Measurements from ENCODE around the gene NPAS3. TPM values are rescaled to one million over a fixed set of nuclear protein-coding genes. Genes with fewer than 3 reads are reported as not detected.

NPAS3 gene
- total RNA-seq, 1 donor from 2014 or later, result 5.2 TPM

- Mint-ChIP-seq H3K36me3 (no peaks in the 10 kb centered on the region), H3K27me3 (ENCODE audit: low read depth) (no peaks in the 10 kb centered on the region), H3K4me1 (peaks cover 34% of the 10 kb centered on the region), H3K27ac (no peak overlapping the region), H3K4me3 (no peak overlapping the region), H3K9me3 (no peaks in the 10 kb centered on the region)
- no peak for DNase-seq (ENCODE audit: low spot score in 2 of 2, unreplicated experiment in 2 of 2)
- TF ChIP-seq, protein P1, sequence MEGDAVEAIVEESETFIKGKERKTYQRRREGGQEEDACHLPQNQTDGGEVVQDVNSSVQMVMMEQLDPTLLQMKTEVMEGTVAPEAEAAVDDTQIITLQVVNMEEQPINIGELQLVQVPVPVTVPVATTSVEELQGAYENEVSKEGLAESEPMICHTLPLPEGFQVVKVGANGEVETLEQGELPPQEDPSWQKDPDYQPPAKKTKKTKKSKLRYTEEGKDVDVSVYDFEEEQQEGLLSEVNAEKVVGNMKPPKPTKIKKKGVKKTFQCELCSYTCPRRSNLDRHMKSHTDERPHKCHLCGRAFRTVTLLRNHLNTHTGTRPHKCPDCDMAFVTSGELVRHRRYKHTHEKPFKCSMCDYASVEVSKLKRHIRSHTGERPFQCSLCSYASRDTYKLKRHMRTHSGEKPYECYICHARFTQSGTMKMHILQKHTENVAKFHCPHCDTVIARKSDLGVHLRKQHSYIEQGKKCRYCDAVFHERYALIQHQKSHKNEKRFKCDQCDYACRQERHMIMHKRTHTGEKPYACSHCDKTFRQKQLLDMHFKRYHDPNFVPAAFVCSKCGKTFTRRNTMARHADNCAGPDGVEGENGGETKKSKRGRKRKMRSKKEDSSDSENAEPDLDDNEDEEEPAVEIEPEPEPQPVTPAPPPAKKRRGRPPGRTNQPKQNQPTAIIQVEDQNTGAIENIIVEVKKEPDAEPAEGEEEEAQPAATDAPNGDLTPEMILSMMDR (IDR thresholded peaks at IDR 0.05; ENCODE audit: unreplicated experiment), result no peak
Observed at GRCh38 chr14:33357225-33358010, 418.7 kb downstream of the NPAS3 start.

DNA sequence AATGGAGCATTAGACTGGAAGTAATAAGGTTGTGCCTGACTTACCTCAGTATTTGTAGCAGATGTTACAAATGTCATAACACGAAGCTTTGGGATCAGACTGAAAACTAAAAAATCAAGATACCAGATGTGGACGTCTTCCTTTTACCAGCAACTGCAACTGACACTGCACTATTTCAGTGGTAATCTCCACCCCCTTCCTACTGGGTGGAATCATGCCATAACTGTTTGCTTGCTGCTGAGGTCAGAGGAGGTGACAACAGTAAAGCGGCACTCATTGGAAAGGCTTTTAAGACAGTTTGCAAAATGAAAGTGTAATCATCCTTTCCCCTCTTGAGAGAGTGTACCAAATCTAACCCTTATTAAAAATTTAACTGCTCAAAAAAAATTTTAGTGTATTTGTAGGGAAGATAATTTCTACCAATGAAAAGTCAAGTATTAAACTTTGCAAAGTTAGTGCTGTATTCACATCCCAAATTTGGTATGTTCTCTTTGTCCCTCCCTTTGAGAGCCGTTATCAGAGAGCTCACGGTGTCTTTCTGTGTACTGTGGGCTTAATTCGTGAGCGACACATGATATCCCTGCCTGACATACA lies 420.7 kb downstream of the NPAS3 start:
- Mint-ChIP-seq H3K9me3 (no peaks in the 10 kb centered on the region), H3K27me3 (ENCODE audit: low read depth) (no peaks in the 10 kb centered on the region), H3K27ac (no peak overlapping the region), H3K4me1 (peaks cover 20% of the 10 kb centered on the region), H3K4me3 (no peak overlapping the region), H3K36me3 (no peaks in the 10 kb centered on the region)
- TF ChIP-seq, protein P1 (IDR thresholded peaks at IDR 0.05; ENCODE audit: unreplicated experiment), result no peak
- DNase-seq (ENCODE audit: low spot score in 2 of 2, unreplicated experiment in 2 of 2), result no peak

DNA sequence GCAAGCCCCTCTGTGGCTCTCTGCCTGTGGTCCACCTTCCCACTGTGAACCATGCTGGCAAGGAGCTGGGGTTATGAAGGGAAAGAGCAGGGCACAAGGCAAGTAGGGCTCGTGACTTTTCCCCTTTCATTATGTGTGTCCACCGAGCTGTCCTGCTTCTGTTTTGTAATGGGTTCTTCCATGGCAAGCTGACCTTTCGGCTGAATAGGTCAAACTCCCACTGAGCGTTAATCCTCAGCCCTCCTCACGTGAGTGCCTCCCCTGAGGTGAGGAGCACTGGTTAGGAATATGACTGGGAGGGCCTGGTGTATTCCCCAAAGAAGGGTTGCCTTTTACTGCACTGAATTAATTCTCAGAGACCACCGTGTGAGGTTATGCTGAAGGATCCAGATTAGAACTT lies 424.3 kb downstream of the NPAS3 start:
- H3K36me3 Mint-ChIP-seq, result no peaks in the 10 kb centered on the region
- H3K4me1 Mint-ChIP-seq, result peaks cover 14% of the 10 kb centered on the region
- no peaks in the 10 kb centered on the region for H3K9me3 Mint-ChIP-seq
- DNase-seq (ENCODE audit: low spot score in 2 of 2, unreplicated experiment in 2 of 2), result no peak
- H3K4me3 Mint-ChIP-seq, result no peak overlapping the region
- H3K27ac Mint-ChIP-seq, result no peak overlapping the region
- TF ChIP-seq, protein P1 (IDR thresholded peaks at IDR 0.05; ENCODE audit: unreplicated experiment), result no peak
- H3K27me3 Mint-ChIP-seq (ENCODE audit: low read depth), result no peaks in the 10 kb centered on the region

DNA sequence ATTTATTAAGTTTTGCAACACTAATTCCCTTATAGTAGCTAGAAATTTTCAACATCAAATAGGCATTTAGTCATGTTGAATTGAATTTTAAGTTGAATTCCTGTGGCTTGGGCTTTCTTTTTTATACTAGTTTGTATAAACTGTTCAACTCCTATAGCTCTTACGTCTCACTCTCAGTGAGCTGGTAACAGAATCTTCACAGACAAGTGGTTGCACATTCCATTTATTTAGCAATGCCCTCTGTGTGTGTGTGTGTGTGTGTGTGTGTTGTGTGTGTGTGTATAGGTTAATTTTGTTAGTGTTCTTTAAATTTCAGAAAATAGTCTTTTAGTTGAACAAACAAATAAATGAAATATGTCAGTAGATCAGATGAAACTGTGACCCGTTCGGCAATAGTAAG lies 425.0 kb downstream of the NPAS3 start:
- H3K36me3 Mint-ChIP-seq, result no peaks in the 10 kb centered on the region
- no peak overlapping the region for H3K27ac Mint-ChIP-seq
- no peak overlapping the region for H3K4me3 Mint-ChIP-seq
- TF ChIP-seq, protein P1 (IDR thresholded peaks at IDR 0.05; ENCODE audit: unreplicated experiment), result no peak
- H3K9me3 Mint-ChIP-seq, result no peaks in the 10 kb centered on the region
- H3K4me1 Mint-ChIP-seq, result peaks cover 14% of the 10 kb centered on the region
- no peaks in the 10 kb centered on the region for H3K27me3 Mint-ChIP-seq (ENCODE audit: low read depth)
- DNase-seq (ENCODE audit: low spot score in 2 of 2, unreplicated experiment in 2 of 2), result no peak

GRCh38 chr14:33364466-33364865 lies 425.8 kb downstream of the NPAS3 start:
- no peak for DNase-seq (ENCODE audit: low spot score in 2 of 2, unreplicated experiment in 2 of 2)
- Mint-ChIP-seq H3K27ac (no peak overlapping the region), H3K27me3 (ENCODE audit: low read depth) (no peaks in the 10 kb centered on the region), H3K36me3 (no peaks in the 10 kb centered on the region), H3K9me3 (no peaks in the 10 kb centered on the region), H3K4me3 (no peak overlapping the region), H3K4me1 (peaks cover 14% of the 10 kb centered on the region)
- TF ChIP-seq, protein P1 (IDR thresholded peaks at IDR 0.05; ENCODE audit: unreplicated experiment), result no peak

Measured in mesothelial cell of epicardium (in vitro differentiated cells).